Activated T-helper 17 cell treated with anti-CD3 and anti-CD28 coated beads, Interleukin-2, amount 50 U/mL, for 72 hours (primary cell): ENCODE measurements around the gene STEEP1. TPM values are rescaled to one million over a fixed set of nuclear protein-coding genes. Genes with fewer than 3 reads are reported as not detected.
"Not testable (repeated sequence)": the region's sequence is repeated elsewhere in the genome, so short reads cannot be mapped to it uniquely, and the experiment has no call there.

Experiments
- ATAC-seq: fragments of 150-1000 bp; cut with Tn5 transposase; replicated peaks from 2 replicates; pipeline ENCODE4 v1.10.0; 2021; ENCODE audit warnings: mild to moderate bottlenecking, moderate library complexity
- H3K27ac Mint-ChIP-seq: one replicate; pipeline ENCODE4 v1.8.0; 2022; ENCODE audit warnings: mixed read lengths
- H3K27me3 Mint-ChIP-seq: one replicate; pipeline ENCODE4 v1.8.0; 2022; ENCODE audit warnings: mixed read lengths
- H3K36me3 Mint-ChIP-seq: one replicate; pipeline ENCODE4 v1.8.0; 2022; ENCODE audit warnings: low read depth, mild to moderate bottlenecking, mixed read lengths
- H3K4me1 Mint-ChIP-seq: one replicate; pipeline ENCODE4 v1.8.0; 2022; ENCODE audit warnings: mixed read lengths
- H3K4me3 Mint-ChIP-seq: one replicate; pipeline ENCODE4 v1.8.0; 2022; ENCODE audit warnings: mild to moderate bottlenecking, mixed read lengths
- H3K9me3 Mint-ChIP-seq: one replicate; pipeline ENCODE4 v1.8.0; 2022; ENCODE audit warnings: mixed read lengths
- total RNA-seq, 2 donors: library from RNA; stranded (reverse); gene quantifications; one replicate each; pipeline ENCODE4 v1.2.3, GENCODE V29; 2022

The STEEP1 gene
- total RNA-seq, 2 donors from 2014 or later, result 14.8 to 21.1 TPM

DNA sequence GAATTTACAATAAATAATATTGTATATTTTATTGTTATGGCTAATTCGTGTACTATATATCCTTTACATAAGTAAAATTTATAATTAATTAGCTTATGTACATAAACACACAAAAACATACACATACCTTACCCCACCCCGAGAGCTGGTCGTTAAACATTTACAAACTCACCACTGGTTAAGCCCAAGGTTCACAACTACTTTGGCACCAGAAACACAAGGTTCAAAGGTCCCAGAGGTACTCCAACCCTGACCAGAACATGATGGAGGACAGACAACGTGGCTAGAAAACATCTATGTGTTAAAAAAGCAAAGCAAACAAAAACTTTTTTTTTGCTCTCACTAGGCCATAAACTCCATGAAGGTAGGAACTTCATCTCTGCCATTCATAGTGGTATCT, 59.3 kb downstream of the STEEP1 start:
- Mint-ChIP-seq H3K4me1 (no peaks in the 10 kb centered on the region), H3K27me3 (no peaks in the 10 kb centered on the region), H3K36me3 (no peaks in the 10 kb centered on the region), H3K4me3 (no peak overlapping the region), H3K27ac (no peak overlapping the region), H3K9me3 (no peaks in the 10 kb centered on the region)
- no peak for ATAC-seq

DNA sequence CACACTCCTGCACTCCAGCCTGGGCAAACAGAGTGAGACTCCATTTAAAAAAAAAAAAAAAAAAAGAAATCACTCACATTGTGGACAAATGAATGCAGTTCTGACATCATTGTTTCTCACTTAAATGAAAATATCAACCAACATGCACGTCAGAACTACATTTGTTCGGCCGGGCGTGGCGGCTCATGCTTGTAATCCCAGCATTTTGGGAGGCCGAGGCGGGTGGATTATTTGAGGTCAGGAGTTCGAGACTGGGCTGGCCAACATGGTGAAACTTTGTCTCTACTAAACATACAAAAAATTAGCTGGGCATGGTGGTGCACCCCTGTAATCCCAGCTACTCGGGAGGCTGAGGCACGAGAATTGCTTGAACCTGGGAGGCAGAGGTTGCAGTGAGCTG, 60.1 kb downstream of the STEEP1 start:
- H3K27me3 Mint-ChIP-seq, ATAC-seq, H3K4me3 Mint-ChIP-seq, H3K9me3 Mint-ChIP-seq, H3K4me1 Mint-ChIP-seq, H3K36me3 Mint-ChIP-seq, H3K27ac Mint-ChIP-seq: not testable (repeated sequence)

DNA sequence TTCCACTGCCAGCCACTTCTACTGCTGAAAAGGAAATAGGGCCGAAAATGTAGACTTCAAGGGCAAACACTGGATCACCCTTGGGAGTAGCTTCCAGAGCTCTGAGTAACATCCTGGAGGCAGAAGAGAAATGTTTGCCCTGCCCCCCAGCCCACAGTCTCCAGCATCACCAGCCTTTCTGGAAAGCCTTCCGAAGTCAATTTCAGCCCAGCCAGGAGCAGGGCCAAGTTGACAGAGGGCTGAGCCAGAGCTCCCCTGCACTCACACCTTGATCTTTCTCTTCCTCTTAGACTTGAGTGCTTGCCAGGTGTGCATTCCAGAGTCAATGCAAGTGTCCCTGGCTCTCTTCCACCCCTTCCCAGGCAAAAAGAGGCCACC, 61.7 kb downstream of the STEEP1 start:
- H3K9me3 Mint-ChIP-seq, result no peaks in the 10 kb centered on the region
- H3K36me3 Mint-ChIP-seq, result no peaks in the 10 kb centered on the region
- ATAC-seq, result no peak
- no peak overlapping the region for H3K27ac Mint-ChIP-seq
- no peaks in the 10 kb centered on the region for H3K27me3 Mint-ChIP-seq
- H3K4me3 Mint-ChIP-seq, result no peak overlapping the region
- H3K4me1 Mint-ChIP-seq, result no peaks in the 10 kb centered on the region

DNA sequence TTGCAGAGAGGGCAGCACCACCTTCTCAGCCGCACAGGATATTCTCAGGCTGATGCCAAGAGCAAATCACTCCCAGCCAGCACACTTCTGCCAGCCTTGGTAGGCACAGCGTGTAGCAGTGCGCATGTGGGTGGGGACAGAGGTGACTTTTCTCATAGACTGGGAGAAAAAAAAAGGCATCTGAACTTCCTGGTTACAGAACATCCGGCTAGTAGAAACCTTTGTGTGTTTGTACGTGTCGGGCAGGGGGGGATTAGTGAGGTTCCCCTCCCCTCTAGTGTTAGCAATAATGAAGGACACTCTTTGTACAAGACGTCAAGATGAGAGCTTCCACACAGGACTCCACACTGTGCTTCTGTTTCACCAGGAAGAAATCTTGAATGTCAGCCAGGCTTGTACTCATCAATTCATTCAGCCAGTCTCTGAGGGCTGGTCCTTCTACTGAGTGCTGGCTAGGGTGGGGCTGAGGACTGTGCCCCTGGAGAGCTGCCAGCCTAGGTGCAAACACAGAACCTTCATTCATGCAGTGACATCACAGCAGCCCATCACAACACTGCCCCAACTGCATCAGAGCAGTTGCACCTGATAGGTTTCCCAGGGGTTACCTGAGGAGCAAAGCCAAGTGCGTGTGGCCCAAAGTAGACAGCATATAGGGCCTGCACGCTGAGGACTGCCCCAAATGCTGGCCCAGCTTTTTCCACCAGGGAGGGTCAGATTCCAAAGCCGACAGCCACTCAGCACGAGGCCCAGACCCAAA, 62.3 kb downstream of the STEEP1 start:
- H3K4me3 Mint-ChIP-seq, result peak overlapping the region; percentile 47
- H3K4me1 Mint-ChIP-seq, result no peaks in the 10 kb centered on the region
- H3K36me3 Mint-ChIP-seq, result no peaks in the 10 kb centered on the region
- peak overlapping the region; percentile 80 for H3K27ac Mint-ChIP-seq
- H3K9me3 Mint-ChIP-seq, result no peaks in the 10 kb centered on the region
- peak; percentile 72 for ATAC-seq
- H3K27me3 Mint-ChIP-seq, result no peaks in the 10 kb centered on the region

DNA sequence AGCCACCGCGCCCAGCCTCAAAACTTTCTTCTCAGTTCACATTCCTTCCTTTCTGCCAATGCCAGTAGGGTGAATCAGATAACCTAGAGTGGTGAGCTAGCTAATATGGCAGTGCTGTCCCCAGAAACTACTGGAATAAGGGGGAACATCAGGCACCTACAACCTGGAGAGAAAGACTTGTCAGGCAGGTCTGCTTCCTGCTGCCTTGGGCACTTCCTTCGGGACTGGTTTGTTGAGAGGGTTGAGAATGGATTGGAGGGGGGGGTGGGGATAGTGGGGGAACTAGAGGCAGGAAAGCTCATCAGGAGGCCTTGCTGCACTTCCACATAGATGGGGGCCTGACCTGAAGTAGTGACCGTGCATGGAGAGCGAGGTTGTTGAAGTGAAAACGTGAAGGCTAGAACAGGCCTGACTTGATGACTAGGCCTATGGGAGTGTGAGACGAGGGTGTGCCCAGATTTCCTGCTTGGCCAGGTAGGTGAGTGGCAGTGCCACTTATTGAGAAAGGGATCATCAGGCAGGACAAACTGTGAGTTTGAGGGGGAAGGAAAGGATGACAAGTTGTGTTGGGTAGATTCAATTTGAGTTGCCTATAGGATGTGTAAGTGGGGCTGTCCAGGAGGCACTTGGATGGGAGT, 63.6 kb downstream of the STEEP1 start:
- Mint-ChIP-seq H3K4me1 (peaks cover 3% of the 10 kb centered on the region), H3K27me3 (no peaks in the 10 kb centered on the region), H3K27ac (no peak overlapping the region), H3K9me3 (no peaks in the 10 kb centered on the region), H3K4me3 (no peak overlapping the region), H3K36me3 (no peaks in the 10 kb centered on the region)
- ATAC-seq, result no peak

DNA sequence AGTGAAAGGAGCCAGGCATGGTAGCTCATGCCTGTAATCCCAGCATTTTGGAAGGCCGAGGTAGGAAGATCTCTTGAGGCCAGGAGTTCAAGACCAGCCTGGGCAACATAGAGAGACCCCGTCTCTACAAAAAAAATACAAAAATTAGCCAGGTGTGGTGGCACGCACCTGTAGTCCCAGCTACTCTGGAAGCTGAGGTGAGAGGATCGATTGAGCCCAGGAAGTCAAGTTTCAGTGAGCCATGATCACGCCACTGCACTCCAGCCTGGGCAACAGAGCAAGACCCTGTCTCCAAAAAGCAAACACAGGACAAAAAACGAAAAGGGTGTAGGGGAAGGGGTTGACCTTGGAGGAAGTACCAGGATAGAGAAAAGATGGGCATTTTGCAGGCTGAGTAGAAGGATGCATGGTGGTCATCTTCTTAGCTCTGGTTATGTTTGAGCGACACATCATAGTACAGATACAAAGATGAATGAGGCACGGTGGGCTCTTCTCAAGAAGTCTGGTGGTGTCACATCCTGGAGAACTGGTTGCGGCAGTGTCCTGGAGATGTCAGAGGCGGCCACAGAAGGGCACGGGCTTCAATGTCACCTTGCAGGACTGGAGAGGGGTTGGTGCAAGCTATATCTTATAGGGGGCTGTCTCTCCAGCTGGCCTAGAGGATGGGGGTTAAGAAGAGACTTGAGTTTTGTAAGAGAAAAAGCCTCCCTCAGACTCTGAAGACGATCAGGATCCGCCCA, 65.0 kb downstream of the STEEP1 start:
- Mint-ChIP-seq H3K36me3 (no peaks in the 10 kb centered on the region), H3K4me1 (peaks cover 10% of the 10 kb centered on the region), H3K27me3 (no peaks in the 10 kb centered on the region), H3K4me3 (no peak overlapping the region), H3K27ac (no peak overlapping the region), H3K9me3 (no peaks in the 10 kb centered on the region)
- no peak for ATAC-seq

DNA sequence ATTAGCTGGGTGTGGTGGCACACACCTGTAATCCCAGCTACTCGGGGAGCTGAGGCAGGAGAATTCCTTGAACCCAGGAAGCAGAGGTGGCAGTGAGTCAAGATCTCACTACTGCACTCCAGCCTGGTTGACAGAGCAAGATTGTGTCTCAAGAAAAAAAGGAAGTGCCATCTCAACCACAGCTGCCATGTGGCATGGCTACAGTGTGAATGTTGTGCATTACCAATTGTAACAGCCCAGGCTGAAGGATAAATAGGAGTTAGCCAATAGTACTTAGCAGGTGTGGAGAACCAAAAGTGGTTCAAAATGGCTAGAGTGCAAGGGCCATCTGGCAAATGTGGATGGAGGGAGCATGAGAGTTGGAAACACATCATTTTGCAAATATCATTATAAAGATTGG, 68.0 kb downstream of the STEEP1 start:
- Mint-ChIP-seq H3K27me3 (no peaks in the 10 kb centered on the region), H3K36me3 (no peaks in the 10 kb centered on the region), H3K27ac (no peak overlapping the region), H3K9me3 (no peaks in the 10 kb centered on the region), H3K4me1 (peaks cover 10% of the 10 kb centered on the region), H3K4me3 (no peak overlapping the region)
- ATAC-seq, result no peak

DNA sequence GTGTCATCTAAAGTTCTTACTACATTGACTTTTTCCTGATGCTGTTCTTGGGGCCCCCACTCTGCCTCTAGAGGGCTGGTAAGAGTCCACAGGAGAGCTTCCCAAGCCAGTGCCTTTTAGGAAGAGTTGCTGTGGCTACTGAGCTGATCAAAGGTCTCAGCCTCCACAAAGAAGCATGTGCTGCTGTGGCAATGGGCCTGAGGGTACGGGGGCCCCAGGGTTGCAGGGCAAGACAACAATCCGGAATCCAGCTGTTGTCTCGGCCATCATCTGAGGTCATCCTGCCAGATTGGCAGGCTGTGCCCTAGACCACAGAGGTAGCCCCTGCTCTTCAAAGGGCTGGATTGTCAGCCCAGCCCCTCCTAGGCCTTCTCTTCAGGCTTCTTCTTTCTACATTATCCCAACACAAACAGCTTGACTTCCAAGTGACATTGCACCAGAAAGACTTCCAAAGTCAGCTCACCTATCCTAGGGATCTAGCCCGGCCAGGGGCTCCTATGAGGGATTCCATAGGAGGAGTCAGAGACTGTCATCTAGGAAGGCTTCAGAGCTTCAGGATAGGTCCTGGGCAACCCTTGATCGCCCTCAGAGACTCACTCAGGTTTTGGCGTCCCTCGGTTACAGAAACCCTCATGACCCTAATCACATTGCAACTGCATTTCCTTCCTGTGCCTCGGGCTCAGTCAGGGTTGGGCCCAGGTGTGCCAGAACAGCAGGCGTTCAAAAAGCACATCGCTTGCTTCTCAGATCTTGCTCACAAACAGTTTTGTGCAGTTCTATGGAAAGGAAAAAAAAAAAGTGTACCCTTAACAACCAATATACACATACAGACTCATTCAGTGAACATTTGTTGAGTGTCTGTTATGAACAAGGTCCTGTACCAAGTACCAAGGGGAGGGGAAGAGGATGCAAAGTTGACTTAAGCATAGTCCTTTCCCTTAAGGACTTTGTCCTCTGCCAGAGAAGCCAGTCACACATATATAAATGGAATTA, 69.2 kb downstream of the STEEP1 start:
- Mint-ChIP-seq H3K4me1 (peaks cover 10% of the 10 kb centered on the region), H3K9me3 (no peaks in the 10 kb centered on the region), H3K4me3 (peak overlapping the region; percentile 10), H3K27me3 (no peaks in the 10 kb centered on the region), H3K36me3 (no peaks in the 10 kb centered on the region), H3K27ac (peak overlapping the region; percentile 44)
- ATAC-seq, result no peak

DNA sequence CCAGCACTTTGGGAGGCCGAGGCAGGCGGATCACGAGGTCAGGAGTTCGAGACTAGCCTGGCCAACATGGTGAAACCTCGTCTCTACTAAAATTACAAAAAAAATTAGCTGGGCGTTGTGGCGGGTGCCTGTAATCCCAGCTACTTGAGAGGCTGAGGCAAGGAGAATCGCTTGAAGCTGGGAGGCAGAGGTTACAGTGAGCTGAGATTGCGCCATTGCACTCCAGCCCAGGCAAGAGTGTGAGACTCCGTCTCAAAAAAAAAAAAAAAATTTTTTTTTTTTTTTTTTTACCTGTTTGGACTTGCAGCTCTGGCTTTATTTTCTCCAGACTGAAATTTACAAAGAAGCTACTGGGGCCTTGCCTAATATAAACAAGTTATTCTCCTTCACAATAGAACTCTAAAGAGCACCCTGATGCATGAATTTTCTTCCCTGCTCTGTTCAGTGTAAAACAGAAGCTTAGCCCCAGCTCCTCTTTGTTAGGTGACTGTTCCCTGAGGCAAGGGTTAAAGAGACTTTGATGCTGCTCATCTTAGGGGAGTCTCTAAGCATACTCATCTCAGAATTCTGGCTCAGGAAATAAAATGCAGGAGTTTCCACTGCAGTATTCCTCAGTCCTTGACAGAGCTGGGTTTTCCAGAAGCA, 71.2 kb downstream of the STEEP1 start:
- not testable (repeated sequence) for H3K4me3 Mint-ChIP-seq, H3K9me3 Mint-ChIP-seq

DNA sequence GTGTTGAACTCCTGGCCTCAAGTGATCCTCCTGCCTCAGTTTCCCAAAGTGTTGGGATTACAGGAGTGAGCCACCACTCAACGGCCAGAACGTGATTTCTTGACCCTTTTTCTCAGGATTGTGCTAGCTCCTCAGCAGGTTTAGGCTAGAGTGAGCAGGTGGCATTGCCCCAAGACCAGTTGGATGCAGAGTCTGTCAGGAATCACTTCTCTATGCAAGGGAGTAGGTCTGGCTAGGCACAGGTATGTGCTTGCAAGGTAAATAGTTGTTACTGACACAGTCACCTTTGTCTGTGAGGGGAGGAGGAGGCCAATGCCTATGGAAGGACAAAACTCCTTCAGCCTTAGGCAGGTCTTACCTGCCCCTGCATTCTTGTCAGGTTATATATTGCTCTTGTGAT, 72.7 kb downstream of the STEEP1 start:
- H3K9me3 Mint-ChIP-seq, result no peaks in the 10 kb centered on the region
- no peak overlapping the region for H3K4me3 Mint-ChIP-seq
- H3K36me3 Mint-ChIP-seq, result no peaks in the 10 kb centered on the region
- no peak for ATAC-seq
- H3K4me1 Mint-ChIP-seq, result peaks cover 10% of the 10 kb centered on the region
- no peak overlapping the region for H3K27ac Mint-ChIP-seq
- no peaks in the 10 kb centered on the region for H3K27me3 Mint-ChIP-seq

More for the DNA sequence above, 71.2 kb downstream of the STEEP1 start:
- H3K4me1 Mint-ChIP-seq, result peaks cover 10% of the 10 kb centered on the region
- not testable (repeated sequence) for H3K27ac Mint-ChIP-seq, H3K36me3 Mint-ChIP-seq, ATAC-seq, H3K27me3 Mint-ChIP-seq

DNA sequence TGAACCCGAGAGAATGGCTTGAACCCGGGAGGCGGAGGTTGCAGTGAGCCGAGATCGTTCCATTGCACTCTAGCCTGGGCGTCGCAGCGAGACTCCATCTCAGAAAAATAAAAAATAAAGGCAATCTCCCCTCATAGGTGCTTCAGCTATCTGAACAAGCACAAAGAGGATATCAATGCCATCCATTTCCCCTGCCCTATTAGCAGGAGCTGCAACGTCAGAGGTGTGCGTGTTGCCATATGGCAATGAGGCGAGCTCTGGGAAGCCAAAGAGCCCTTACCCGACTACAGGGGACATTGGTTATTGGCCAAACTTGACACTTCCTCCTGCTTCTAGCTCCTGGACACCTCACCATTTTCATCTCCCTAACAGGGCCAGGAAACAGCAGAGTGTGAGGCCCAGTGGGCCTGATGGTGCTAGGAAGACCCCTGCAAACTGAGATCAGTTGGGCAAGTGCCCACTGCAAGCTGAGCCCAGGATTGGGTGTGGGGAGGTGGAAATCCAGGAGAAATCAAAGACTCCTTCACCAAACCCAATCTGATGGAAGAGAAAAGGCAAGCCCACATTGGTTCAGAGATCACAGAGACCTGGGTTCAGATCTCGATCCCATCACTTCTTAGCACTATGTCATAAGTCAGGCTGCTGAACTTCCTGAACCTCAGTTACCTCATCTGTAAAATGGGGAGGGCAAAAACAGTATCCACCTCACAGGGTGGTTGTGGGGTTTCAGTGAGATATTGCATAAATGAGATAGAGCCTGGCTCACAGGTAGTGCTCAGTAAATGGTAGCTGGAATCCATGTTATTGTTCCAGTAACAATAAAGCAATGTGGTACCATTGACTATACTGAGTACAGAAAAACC, 75.8 kb downstream of the STEEP1 start:
- Mint-ChIP-seq H3K36me3 (no peaks in the 10 kb centered on the region), H3K27ac (no peak overlapping the region), H3K4me1 (no peaks in the 10 kb centered on the region), H3K27me3 (no peaks in the 10 kb centered on the region), H3K4me3 (no peak overlapping the region), H3K9me3 (no peaks in the 10 kb centered on the region)
- no peak for ATAC-seq

DNA sequence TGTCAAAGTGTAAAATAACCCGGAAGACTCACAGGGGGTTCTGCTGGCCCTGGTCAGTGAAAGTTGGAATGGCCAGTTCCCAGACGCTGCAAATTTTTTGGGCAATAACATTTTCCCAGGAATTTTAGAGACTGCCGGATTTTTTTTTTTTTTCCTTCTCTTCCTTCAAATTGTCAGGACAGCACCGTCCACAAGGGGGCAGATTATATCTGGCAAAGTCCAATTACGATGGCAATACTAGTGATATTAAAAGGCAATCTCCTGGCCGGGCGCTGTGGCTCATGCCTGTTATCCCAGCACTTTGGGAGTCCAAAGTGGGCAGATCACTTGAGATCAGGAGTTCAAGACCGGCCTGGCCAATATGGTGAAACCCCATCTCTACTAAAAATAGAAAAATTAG, 76.5 kb downstream of the STEEP1 start:
- H3K4me1 Mint-ChIP-seq, result no peaks in the 10 kb centered on the region
- no peak overlapping the region for H3K27ac Mint-ChIP-seq
- no peaks in the 10 kb centered on the region for H3K27me3 Mint-ChIP-seq
- no peak for ATAC-seq
- no peaks in the 10 kb centered on the region for H3K9me3 Mint-ChIP-seq
- H3K4me3 Mint-ChIP-seq, result no peak overlapping the region
- no peaks in the 10 kb centered on the region for H3K36me3 Mint-ChIP-seq
